Neural cell (in vitro differentiated cells): Measurements from ENCODE around the gene THRA. TPM values are rescaled to one million over a fixed set of nuclear protein-coding genes. Genes with fewer than 3 reads are reported as not detected.

Source experiments
- H2AFZ ChIP-seq: fragments of 200-600, 300-800 bp; sonication (generic), shearing (Covaris generic); 2 replicates; pipeline ENCODE4 v1.6.0; 2014; ENCODE audit warnings: low read depth, mild to moderate bottlenecking, antibody characterized with exemption, low read length, moderate library complexity
- H3F3A ChIP-seq: fragments of 200-600 bp; shearing (Covaris generic); 2 replicates; pipeline ENCODE4 v1.6.1; 2016; ENCODE audit warnings: mild to moderate bottlenecking, moderate library complexity, mixed read lengths, antibody characterized with exemption, low read length; ENCODE audit not compliant: insufficient read depth, poor library complexity, severe bottlenecking
- H3K27ac ChIP-seq: fragments of 200-600, 300-800 bp; sonication (generic), shearing (Covaris generic); 2 replicates; pipeline ENCODE4 v1.5.1; 2014; ENCODE audit warnings: mild to moderate bottlenecking, low read length, moderate library complexity
- H3K27me3 ChIP-seq: fragments of 300-800, 200-600 bp; sonication (generic), shearing (Covaris generic); 2 replicates; pipeline ENCODE4 v1.6.0; 2014; ENCODE audit warnings: mild to moderate bottlenecking, low read depth, low read length, moderate library complexity; ENCODE audit not compliant: insufficient read depth
- H3K36me3 ChIP-seq: fragments of 300-800, 200-600 bp; sonication (generic), shearing (Covaris generic); 2 replicates; pipeline ENCODE4 v1.5.1; 2014; ENCODE audit warnings: mild to moderate bottlenecking, antibody characterized with exemption, low read length, moderate library complexity; ENCODE audit not compliant: insufficient read depth
- H3K4me2 ChIP-seq: fragments of 300-800, 200-600 bp; sonication (generic), shearing (Covaris generic); 2 replicates; pipeline ENCODE4 v1.6.0; 2014; ENCODE audit warnings: mild to moderate bottlenecking, low read length
- H3K4me3 ChIP-seq: fragments of 300-800, 200-600 bp; sonication (generic), shearing (Covaris generic); 2 replicates; pipeline ENCODE4 v1.5.1; 2014; ENCODE audit warnings: mild to moderate bottlenecking, low read length, moderate library complexity
- H3K79me2 ChIP-seq: fragments of 200-600 bp; shearing (Covaris generic); replicated peaks from 2 replicates; pipeline ENCODE4 v1.6.0; 2014; ENCODE audit warnings: mild to moderate bottlenecking, low read length, moderate library complexity; ENCODE audit not compliant: insufficient read depth
- H3K9ac ChIP-seq: fragments of 300-800, 200-600 bp; sonication (generic), shearing (Covaris generic); 2 replicates; pipeline ENCODE4 v1.6.1; 2016; ENCODE audit warnings: mild to moderate bottlenecking, low read length, mixed read lengths
- H3K9me2 ChIP-seq: fragments of 200-600 bp; shearing (Covaris generic); 2 replicates; pipeline ENCODE4 v1.6.1; 2016; ENCODE audit warnings: mild to moderate bottlenecking, low read length, mixed read lengths; ENCODE audit not compliant: insufficient read depth
- H3K9me3 ChIP-seq: fragments of 200-600, 300-800 bp; sonication (generic), shearing (Covaris generic); 2 replicates; pipeline ENCODE4 v1.6.1; 2016; ENCODE audit warnings: mild to moderate bottlenecking, mixed run types, low read length, moderate library complexity, mixed read lengths
- H4K20me1 ChIP-seq: fragments of 200-600 bp; shearing (Covaris generic); 2 replicates; pipeline ENCODE4 v1.6.1; 2016; ENCODE audit warnings: mild to moderate bottlenecking, mixed run types; ENCODE audit not compliant: insufficient read depth
- CTCF ChIP-seq: fragments of 450-650 bp; IDR thresholded peaks from 2 replicates; pipeline ENCODE4 v1.5.1; 2014; ENCODE audit warnings: antibody characterized with exemption, mild to moderate bottlenecking, moderate library complexity; ENCODE audit not compliant: poor library complexity, severe bottlenecking
- EP300 ChIP-seq: fragments of 450-650 bp; conservative IDR thresholded peaks from 2 replicates; pipeline ENCODE4 v1.6.1; 2014; ENCODE audit warnings: antibody characterized with exemption, mild to moderate bottlenecking, moderate library complexity; ENCODE audit not compliant: poor library complexity, severe bottlenecking
- EZH2 ChIP-seq: fragments of 200-600, 300-800 bp; shearing (Covaris generic), sonication (generic); IDR thresholded peaks from 2 replicates; pipeline ENCODE4 v1.6.1; 2014; ENCODE audit warnings: antibody characterized with exemption, low read length, borderline replicate concordance, mild to moderate bottlenecking; ENCODE audit not compliant: insufficient read depth, poor library complexity, severe bottlenecking
- MXI1 ChIP-seq: fragments of 450-650 bp; conservative IDR thresholded peaks from 2 replicates; pipeline ENCODE4 v1.6.1; 2014; ENCODE audit warnings: antibody characterized with exemption, mild to moderate bottlenecking; ENCODE audit not compliant: poor library complexity, severe bottlenecking
- POLR2AphosphoS5 ChIP-seq: IDR thresholded peaks from 2 replicates; pipeline ENCODE4 v1.6.1; 2012
- RAD21 ChIP-seq: fragments of 450-650 bp; conservative IDR thresholded peaks from 2 replicates; pipeline ENCODE4 v1.6.1; 2014; ENCODE audit warnings: antibody characterized with exemption, mild to moderate bottlenecking, moderate library complexity
- REST ChIP-seq: IDR thresholded peaks from 2 replicates; pipeline ENCODE4 v1.6.1; 2012; ENCODE audit warnings: borderline replicate concordance
- SMC3 ChIP-seq: fragments of 450-650 bp; conservative IDR thresholded peaks from 2 replicates; pipeline ENCODE4 v1.6.1; 2014; ENCODE audit warnings: antibody characterized with exemption, mild to moderate bottlenecking, moderate library complexity; ENCODE audit not compliant: poor library complexity
- TAF1 ChIP-seq: IDR thresholded peaks from 2 replicates; pipeline ENCODE4 v1.6.1; 2012; ENCODE audit warnings: low read depth
- polyA plus RNA-seq: library from polyadenylated mRNA; depleted of rRNA; stranded (reverse); fragments of >200 nt; gene quantifications from 2 replicates; pipeline ENCODE4 v1.2.3, GENCODE V29; 2014

Gene THRA
- polyA plus RNA-seq, 1 donor from 2014 or later, result 97.2 TPM

DNA sequence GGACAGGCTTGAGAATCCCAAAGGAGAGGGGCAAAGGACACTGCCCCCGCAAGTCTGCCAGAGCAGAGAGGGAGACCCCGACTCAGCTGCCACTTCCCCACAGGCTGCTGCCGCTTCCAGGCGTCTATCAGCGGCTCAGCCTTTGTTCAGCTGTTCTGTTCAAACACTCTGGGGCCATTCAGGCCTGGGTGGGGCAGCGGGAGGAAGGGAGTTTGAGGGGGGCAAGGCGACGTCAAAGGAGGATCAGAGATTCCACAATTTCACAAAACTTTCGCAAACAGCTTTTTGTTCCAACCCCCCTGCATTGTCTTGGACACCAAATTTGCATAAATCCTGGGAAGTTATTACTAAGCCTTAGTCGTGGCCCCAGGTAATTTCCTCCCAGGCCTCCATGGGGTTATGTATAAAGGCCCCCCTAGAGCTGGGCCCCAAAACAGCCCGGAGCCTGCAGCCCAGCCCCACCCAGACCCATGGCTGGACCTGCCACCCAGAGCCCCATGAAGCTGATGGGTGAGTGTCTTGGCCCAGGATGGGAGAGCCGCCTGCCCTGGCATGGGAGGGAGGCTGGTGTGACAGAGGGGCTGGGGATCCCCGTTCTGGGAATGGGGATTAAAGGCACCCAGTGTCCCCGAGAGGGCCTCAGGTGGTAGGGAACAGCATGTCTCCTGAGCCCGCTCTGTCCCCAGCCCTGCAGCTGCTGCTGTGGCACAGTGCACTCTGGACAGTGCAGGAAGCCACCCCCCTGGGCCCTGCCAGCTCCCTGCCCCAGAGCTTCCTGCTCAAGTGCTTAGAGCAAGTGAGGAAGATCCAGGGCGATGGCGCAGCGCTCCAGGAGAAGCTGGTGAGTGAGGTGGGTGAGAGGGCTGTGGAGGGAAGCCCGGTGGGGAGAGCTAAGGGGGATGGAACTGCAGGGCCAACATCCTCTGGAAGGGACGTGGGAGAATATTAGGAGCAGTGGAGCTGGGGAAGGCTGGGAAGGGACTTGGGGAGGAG is 47.5 kb upstream of the THRA start, which contains the start of gene CSF3:
Gene CSF3, plus strand, starts transcription at position 436 of the 993 bp plus-strand sequence. Its CDS starts 35 bp downstream, at position 471.
- Histone ChIP-seq H3K9me3 (no peaks in the 10 kb centered on the region), H3K9me2 (no peaks in the 10 kb centered on the region), H3F3A (no peaks in the 10 kb centered on the region), H3K4me3 (no peak within 1 kb of the TSS), H3K4me2 (no peak within 1 kb of the TSS), H3K36me3 (no peaks in the 10 kb centered on the region), H3K9ac (no peak within 1 kb of the TSS), H2AFZ (no peak within 1 kb of the TSS), H3K27me3 (no peaks in the 10 kb centered on the region), H4K20me1 (no peaks in the 10 kb centered on the region), H3K27ac (no peak within 1 kb of the TSS), H3K79me2 (no peaks in the 10 kb centered on the region)
- TF ChIP-seq POLR2AphosphoS5 (no peak), TAF1 (no peak), RAD21 (no peak)

DNA sequence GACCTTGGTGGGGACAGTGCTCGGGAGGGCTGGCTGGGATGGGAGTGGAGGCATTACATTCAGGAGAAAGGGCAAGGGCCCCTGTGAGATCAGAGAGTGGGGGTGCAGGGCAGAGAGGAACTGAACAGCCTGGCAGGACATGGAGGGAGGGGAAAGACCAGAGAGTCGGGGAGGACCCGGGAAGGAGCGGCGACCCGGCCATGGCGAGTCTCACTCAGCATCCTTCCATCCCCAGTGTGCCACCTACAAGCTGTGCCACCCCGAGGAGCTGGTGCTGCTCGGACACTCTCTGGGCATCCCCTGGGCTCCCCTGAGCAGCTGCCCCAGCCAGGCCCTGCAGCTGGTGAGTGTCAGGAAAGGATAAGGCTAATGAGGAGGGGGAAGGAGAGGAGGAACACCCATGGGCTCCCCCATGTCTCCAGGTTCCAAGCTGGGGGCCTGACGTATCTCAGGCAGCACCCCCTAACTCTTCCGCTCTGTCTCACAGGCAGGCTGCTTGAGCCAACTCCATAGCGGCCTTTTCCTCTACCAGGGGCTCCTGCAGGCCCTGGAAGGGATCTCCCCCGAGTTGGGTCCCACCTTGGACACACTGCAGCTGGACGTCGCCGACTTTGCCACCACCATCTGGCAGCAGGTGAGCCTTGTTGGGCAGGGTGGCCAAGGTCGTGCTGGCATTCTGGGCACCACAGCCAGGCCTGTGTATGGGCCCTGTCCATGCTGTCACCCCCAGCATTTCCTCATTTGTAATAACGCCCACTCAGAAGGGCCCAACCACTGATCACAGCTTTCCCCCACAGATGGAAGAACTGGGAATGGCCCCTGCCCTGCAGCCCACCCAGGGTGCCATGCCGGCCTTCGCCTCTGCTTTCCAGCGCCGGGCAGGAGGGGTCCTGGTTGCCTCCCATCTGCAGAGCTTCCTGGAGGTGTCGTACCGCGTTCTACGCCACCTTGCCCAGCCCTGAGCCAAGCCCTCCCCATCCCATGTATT is 46.5 kb upstream of the THRA start:
- H3K36me3 ChIP-seq, result no peaks in the 10 kb centered on the region

More for the DNA sequence above, 46.5 kb upstream of the THRA start:
- no peaks in the 10 kb centered on the region for H3K9me2 ChIP-seq
- H3K9ac ChIP-seq, result no peak overlapping the region
- no peaks in the 10 kb centered on the region for H3K79me2 ChIP-seq
- H2AFZ ChIP-seq, result no peak overlapping the region
- H3K4me2 ChIP-seq, result no peak overlapping the region
- no peaks in the 10 kb centered on the region for H4K20me1 ChIP-seq
- H3F3A ChIP-seq, result no peaks in the 10 kb centered on the region
- no peaks in the 10 kb centered on the region for H3K9me3 ChIP-seq
- TF ChIP-seq CTCF (no peak), EP300 (no peak), REST (no peak), RAD21 (no peak), TAF1 (no peak), SMC3 (no peak), EZH2 (no peak), MXI1 (no peak), POLR2AphosphoS5 (no peak)
- no peak overlapping the region for H3K4me3 ChIP-seq
- H3K27me3 ChIP-seq, result no peaks in the 10 kb centered on the region
- no peak overlapping the region for H3K27ac ChIP-seq
